GM19452 (cell line): ENCODE results near the gene TMEM18.
"Not testable (repeated sequence)": the region's sequence is repeated elsewhere in the genome, so short reads cannot be mapped to it uniquely, and the experiment has no call there.

ENCODE experiments used
- ATAC-seq: cut with Tn5 transposase; IDR thresholded peaks from one replicate; pipeline ENCODE4 v1.9.1; 2021; ENCODE audit not compliant: unreplicated experiment

Gene TMEM18

DNA sequence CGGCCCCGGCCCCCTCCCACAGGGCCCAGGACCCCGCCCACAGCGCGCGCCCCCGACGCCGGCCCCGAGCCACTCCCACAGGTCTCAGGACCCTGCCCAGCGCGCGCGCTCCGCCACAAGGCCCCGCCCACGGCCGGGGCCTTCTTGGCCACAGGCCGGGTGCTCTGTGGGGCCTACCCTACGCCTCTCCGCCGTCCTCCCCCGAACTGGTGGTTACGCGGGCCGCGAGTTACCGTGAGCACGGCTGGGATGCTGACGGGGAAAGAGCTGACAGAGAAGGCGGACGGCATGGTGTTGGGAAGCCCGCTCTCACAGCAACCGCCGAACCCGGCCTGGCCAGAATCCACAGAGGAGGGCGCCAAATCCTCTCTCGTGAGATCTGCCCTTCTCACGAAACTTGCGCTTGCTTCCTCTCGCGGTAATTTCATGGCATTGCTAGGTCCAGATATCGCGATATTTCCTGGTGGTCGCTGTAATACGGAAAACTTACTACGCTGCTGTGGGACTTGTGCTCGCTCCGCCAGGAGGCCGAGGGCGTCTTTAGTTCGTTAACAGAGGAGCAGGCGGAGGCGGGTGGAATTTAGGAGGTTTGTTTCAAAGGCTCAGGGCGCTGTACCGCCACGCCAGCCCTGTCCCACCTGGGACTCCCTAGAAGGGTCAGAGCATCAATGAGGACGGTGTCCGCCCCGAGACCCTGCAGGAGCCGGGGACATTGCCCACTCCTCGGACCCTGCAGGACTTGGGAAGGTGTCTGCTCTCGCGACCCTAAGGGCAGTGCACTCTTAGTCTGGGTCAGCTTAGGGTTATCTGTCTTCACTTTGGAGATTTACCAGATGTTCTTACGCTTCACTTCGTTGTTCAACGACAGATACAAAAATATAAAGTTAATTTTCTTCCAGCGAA lies at the start of gene TMEM18:
TSS of gene TMEM18 (minus strand) at position 351 of the 903 bp plus-strand sequence. CDS start at position 290, 61 bp downstream.
- ATAC-seq: peak; percentile 51

DNA sequence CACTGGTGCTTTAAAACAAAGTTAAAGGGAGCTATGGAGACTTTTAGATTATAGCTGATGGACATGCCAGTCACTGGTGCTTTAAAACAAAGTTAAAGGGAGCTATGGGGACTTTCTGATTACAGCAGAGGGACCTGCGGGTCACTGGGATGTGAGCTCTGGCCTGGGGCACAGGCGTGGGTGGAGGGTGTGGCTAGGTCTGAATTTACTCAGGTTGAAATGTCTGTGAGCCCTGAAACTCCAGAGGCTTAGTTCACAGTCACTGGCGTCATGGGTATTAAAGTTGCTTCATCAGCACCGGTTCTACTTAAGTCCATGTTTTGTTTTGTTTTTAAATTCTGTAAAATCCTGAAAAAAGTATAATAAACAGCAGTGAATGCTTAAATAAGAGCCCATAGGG lies 49.0 kb upstream of the TMEM18 start:
- peak; percentile 67 for ATAC-seq

DNA sequence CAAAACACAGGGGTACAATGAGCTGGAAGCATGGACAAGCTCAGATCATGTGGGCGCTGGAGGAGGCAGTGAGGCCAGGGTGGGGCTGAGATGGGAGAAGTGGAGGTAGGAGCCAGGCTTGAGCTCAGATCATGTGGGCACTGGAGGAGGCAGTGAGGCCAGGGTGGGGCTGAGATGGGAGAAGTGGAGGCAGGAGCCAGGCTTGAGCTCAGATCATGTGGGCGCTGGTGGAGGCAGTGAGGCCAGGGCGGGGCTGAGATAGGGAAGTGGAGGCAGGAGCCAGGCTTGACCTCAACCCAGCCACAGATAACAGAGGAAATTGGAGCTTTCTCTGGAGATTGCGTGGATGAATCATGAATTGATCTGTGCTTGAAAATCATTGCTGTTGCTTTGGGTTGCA lies 48.3 kb upstream of the TMEM18 start:
- no peak for ATAC-seq

DNA sequence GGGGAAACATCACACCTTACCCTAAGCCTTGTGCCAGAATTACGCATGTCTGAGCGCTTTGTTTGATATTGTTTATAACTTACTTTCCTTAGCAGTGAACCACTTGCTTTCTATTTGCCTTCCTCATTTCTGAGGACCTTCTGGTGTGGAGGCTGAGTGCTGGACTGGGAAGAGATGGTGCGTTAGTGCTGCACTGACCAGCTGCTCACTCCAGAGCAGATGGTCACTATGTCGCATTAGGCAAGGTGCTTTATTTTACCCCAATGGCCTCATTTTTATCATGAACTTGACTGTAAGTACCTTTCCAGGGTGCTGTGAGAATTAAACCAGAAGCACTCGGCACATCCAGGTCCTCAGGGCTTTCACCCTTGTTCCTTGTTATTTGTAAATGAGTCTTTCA lies 46.6 kb upstream of the TMEM18 start:
- ATAC-seq: no peak

DNA sequence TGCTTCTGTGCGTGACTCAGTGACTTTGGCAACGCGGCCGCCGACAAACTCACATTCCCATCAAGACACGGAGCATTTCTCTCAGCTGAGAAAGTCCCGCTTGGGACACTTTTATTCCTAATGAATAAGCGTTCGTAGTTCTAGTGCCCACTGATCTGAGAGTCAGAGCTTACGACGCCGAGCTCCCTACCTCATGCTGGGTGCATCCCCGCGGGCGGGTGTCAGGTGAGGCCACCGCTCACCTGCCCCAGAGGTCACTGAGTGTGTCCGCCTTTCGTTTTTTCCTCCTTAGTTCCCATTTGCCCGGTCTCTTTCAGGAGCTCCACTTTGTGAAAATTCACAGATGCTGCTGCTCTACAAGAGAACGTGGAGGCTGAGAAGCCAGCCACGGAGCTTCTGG lies 43.6 kb upstream of the TMEM18 start:
- ATAC-seq: no peak

DNA sequence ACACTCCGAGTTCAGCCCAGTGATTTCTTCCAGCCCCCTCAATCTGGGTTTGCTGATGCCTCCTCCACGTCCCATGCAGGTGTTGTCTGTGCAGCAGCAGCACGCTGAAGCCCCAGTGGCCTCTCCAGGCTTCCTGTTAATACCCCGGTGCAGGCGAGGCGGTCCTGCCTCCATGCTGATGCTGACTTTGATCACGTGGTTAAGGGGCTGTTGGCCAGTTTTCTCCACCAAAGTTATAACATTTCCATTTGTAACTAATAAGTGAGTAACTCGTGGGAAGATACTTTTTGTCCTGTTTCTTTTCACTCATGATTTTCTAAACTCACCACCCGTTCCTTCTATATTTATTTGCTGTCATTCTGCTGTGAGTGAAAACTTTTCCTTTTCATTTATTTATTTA lies 42.5 kb upstream of the TMEM18 start:
- no peak for ATAC-seq

DNA sequence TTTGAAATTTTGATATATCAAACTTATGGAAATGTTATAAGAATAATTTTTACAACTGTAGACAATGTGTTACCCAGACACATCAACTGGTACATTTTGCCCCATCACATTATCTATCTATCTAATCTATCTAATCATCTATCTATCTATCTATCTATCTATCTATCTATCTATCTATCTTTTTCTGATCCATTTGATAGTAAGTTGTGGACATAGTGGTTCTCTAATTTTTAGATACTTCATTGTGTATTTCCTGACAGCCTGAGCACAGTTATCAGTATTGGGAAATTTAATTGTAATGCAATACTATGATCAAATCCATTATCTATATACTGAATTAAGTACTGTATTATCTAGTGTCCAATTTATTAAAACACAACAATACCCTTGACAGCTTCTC lies 42.0 kb upstream of the TMEM18 start:
- ATAC-seq: no peak

DNA sequence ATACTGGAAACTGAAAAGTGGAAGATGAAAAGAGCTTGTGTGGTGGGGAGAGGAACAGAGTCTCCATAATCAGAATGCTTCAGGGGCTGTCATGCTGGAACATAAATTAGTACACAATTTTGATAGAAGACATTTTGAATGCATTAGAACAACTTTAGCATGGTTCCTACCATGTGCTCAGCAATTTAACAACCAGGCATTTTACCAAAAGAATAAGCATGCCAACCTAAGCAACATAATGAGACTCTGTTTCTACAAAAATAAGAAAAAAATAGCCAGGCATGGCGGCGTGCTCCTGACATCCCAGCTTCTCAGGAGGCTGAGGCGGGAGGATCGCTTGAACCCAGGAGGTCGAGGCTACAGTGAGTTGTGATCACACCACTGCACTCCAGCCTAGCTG lies 40.5 kb upstream of the TMEM18 start:
- ATAC-seq: no peak

DNA sequence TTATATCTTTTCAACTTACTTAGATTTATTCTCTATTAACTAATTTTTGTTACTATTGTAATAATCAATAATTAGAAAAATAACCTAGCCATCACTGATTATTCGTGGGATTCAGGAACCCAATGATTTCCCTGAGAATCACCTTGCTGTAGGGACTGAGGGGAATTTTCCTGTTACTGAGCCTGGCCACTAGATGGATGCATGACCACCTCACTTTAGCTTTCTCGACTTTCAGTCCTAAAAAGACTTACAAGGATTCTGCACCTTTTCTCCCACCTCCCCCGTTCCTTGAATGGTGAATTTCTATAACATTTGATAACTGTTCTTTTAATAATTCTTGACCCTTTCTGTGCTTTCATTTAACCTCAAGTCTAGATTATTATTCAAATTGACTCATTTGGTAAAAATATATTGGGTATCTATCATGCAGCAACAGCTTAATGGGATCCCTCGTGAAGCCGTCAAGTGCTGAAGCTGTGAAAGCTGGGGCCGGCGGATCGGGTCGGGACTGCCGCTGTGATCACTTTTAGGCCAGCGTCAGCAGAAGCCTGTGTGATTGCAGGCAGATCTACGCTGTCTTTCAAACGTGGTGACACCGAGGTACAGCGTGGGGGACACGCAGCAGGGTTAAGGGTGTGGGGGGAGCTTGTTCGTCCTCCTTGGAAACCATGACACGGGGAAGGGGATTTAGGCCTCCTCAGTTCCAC lies 38.8 kb upstream of the TMEM18 start:
- no peak for ATAC-seq

DNA sequence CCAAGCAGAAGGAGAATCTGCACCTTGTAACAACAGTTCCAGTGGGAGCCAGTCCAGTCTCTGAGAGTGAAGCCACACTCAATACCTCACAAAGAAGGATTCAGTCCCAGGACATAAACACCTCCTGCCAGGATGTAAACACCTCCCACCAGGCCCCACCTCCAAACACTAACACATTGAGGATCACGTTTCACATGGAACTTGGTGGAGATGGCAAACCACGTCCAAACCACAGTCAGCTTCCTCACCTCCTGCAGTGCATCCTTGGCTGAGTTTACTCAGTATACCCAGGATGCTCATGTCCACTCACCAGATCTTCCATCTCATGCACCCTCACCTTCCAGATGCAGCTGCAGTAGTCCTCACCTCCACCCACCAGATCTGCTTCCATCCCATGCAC lies 37.8 kb upstream of the TMEM18 start:
- ATAC-seq: no peak

DNA sequence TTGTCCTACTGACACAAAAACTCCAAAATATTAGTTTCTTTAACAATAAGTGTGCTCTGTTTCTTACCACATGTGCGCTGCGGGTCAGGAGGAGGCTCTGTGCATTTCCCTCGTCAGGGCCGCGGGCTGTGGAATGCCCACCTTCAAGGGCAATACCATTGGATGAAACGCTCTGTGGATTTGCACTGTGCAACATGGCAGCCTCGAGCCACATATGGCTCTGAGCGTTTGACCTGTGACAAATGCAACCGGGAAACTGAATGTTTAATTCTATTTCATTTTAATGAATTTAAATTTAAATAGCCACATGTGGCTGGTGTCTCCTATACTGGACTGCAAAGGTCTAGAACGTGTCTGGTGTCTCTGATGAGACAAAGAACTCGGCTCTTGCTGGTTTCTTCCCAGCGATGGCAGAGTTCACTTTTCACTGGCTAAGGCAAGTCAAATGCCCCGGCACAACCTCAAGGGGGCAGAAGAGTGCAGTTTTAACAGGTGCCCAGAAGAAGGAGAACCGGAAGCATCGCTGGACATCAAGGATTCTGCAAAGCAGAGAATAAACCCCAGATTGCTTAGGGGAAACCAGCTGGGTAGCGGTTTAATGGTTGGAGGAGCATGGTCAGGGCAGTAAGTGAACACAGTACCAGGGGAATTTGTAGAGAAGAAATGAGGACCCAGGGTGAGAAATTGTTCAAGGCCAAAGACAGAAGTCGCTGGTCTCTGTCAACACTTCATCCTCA lies 37.0 kb upstream of the TMEM18 start:
- peak; percentile 98 for ATAC-seq

DNA sequence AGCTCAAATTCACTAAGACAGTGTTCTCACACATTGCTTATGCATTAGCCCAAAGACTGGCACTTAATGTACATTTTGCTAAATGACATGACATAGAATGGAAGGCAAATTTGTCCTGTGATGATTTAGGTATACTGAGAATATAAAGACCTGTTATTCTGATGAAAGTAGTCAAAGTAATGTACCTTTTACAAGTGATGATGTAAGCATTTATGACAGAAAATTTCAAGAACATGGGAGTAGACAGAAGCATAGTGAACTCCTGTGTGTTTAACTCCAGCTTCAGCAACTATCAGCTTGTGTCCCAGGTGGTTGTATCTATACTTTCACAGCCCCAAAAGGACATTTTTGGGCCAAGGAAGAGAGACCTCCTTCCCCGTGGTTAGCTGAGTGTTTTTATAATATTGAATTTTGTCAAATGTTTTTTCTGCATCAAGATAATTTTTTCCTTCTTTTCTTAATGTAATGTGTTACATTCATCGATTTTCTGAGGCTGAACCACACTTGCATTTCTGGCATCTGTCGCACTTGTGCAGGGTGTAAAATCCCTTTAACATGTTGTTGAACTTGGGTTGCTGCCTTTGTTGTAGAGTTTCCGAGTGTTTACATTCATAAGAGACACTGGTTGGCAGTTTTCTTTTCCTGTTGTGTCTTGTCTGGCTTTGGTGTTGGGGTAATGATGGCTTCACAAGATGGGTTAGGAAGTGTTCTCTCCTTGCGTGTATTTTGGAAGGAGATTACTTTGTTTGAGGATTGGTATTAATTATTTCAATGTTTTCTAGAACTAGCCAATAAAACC lies 33.9 kb upstream of the TMEM18 start:
- ATAC-seq: no peak

DNA sequence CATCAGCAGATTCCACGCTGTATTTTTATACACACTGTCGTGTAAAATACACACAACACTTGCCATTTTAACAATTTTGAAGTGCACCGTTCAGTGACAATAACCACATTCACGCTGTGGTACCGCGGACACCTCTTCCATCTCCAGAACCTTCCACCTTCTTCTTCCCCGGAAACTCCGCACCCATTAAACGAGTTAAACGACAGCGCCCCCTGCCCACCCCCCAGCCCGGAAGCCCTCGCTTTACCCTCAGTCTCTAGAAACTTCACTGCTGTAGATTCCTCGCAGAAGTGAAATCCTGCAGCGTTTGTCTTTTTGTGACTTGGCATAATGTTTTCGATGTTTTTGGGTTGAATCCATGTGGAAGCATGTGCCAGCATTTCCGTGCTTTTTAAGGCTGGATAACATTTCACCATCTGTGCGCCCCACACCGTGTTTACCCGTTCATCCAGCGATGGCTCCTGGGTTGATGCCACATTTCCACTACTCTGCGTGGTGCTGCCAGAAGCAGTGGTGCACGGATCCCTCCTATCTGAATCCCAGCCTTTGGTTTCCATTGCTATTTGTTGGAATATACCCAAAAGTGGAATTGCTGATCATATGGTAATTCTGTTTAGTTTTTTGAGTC lies 32.0 kb upstream of the TMEM18 start:
- no peak for ATAC-seq

DNA sequence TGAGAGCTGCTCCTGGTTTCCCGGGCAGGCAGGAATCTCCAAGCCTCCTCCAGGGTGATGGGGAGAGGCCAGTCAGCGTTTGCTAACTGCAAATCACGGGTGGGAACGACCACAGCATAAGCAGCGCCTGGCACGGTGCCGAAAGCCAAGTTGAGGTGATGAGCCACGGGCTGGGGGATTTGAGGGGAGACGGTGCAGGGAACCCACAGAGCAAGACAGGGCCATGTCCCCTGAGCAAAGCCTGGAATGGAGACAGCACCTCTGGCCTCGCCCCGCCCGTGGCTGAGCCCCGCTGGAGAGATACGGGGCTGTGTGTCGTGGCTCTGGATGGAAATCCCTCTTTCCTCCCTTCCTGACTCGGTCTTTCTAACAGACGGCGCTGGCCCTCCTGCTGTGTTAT lies 31.5 kb upstream of the TMEM18 start:
- no peak for ATAC-seq

DNA sequence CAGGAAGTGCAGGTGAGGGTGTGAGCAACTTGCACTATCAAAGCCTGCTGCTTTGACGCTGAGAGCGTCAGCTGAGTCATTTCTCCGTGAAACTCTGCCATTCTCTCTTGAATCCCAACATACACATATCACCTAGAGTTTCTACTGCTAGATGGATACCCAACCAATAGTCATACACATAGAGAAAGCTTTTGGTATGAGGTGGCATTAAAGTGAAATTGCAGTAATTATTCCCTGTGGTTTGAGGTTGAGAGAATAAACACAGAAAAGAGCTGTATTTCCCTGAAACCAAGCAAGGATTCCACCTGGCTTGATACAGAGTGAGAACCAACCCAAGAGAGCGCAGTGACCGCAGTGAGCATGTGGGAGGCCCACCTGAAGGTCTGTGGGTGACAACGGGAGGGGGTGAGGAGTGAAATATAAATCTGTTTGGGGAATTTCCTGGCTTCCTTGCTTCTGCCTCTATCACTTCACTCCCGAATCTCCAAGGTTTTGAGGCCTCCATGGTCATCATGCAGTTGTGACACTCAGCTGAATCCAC lies 28.8 kb upstream of the TMEM18 start:
- ATAC-seq: peak; percentile 99

DNA sequence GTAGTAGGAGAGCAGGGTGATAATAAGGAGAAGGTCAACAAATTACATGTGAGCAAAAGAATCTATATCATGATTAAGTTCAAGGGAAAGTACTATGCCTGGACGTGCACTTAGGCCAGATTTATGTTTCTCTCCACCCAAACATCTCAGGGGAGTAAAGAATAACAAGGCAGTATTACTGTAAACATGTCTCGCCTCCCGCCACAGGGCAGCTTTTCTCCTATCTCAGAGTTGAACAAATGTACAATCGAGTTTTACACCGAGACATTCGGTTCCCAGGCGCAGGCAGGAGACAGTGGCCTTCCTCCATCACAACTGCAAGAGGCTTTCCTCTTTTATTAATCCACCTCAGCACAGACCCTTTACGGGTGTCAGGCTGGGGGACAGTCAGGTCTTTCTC lies 25.6 kb upstream of the TMEM18 start:
- ATAC-seq: not testable (repeated sequence)

DNA sequence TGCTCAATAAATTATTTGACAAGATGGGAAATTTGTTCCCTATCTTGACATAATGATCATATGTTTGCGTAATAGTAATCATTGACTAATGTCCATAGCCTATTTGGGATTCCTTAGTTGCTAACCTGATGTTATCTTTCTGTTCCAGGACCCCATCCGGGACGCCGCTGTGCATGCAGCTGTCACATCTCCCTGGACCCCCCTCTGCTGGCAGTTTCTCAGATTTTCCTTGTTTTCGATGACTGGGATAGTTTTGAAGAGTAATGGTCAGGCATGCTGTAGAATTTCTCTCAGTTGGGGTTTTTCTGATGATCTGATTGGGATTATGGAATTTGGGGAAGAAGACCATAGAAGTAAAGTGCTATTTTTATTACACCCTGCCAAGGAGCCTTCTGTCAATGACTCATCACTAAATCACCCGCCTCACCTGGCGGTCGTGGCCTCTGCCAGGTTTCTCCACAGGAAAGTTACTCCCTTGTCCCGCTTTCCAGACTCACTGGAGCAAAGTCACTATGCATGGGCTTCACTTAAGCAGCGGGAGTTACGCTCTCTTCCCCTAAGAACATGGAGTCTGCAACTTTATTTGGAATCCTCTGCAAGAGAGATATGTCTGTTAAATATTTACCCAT lies 19.9 kb upstream of the TMEM18 start:
- no peak for ATAC-seq

DNA sequence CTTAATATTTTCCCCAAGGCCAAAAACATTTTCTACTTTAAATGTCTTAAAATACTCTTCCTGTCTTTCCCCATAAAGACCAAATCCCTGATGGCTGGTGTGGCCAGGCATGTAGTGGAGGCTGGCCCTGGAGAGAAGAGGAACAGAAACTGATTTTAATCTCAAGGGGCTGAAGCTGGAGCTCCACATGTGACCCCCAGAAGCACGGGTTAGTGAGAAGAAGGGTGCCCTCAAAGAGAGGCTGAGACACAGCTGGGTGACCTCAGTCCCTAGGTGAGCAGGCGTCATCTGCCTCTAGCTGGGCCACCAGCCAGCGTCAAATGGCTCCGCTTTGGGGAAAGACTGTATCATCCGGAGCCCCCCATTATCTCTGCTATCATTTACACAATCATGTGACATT lies 19.3 kb upstream of the TMEM18 start:
- ATAC-seq: peak; percentile 97

DNA sequence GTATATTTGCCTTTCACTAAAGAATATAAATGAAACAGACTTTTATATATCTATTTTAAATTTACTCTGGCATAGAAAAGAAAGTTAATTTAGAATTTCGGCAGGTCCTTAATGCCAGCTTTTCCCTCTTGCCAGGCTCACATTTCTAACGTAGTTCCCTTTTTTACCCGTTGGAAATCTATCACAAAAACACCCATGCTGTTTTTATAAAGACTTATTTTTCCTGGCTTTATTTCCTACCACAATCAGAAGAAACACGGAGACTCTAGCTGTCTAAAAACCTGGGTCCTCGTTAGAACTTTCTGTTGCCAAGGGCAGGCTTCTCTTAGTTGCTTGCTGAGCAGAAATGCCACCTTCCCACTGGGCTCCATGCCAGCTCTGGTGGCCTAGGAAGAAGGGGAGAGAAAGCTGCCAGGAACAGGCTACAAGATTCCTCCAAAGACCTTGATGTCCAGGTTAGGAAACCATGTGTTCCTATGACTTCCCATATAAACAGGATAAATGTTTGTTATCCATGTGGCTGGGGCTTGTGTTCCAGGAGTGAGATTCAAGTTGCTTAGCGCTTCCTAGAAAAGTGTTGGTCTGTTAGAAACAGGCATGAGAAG lies 17.8 kb upstream of the TMEM18 start:
- ATAC-seq: no peak
